Endothelial cell of umbilical vein (primary cell): ENCODE measurements around the gene FCAR. TPM values are rescaled to one million over a fixed set of nuclear protein-coding genes. Genes with fewer than 3 reads are reported as not detected.
"Not testable (repeated sequence)": the region's sequence is repeated elsewhere in the genome, so short reads cannot be mapped to it uniquely, and the experiment has no call there.

Experiments used
- BruUV-seq: library from RNA; stranded (reverse); fragments of 400-500 nt; replicated peaks from 2 replicates; lab custom pipeline; 2021; lab: Mats Ljungman, UMichigan
- CTCF ChIA-PET: fragments of 300-600, 350-600 bp; sonication (Branson Sonifier 250); formaldehyde crosslinking; loops from one replicate; lab custom pipeline; 2021; ENCODE audit warnings: antibody characterized with exemption, inconsistent platforms; lab: Charles Lee
- POLR2A ChIA-PET: fragments of 300-600, 350-600 bp; sonication (Branson Sonifier 250); formaldehyde crosslinking; loops from one replicate; lab custom pipeline; 2021; ENCODE audit warnings: antibody characterized with exemption, inconsistent platforms; lab: Charles Lee
- DNase-seq: peaks from one replicate; pipeline ENCODE4 v3.0.0-alpha.2; 2011; ENCODE audit warnings: low read depth, low spot score
- FAIRE-seq: peaks from 2 replicates; lab custom pipeline; 2011; peaks lifted over from hg19 to GRCh38; lab: Jason Lieb, UNC
- H2AFZ ChIP-seq: 2 replicates; pipeline ENCODE4 v1.6.0; 2012; ENCODE audit warnings: low read depth, low read length, control low read depth, inconsistent platforms
- H3K27ac ChIP-seq: 2 replicates; pipeline ENCODE4 v1.5.1; 2011; ENCODE audit warnings: low read depth, mild to moderate bottlenecking, control low read depth, low read length, moderate library complexity; ENCODE audit not compliant: insufficient read depth
- H3K27me3 ChIP-seq, 2 experiments: 2 replicates each; pipeline versions ENCODE4 v1.6.0 to v1.6.1; 2011; ENCODE audit warnings: low read length in 2 of 2, mixed read lengths in 1 of 2; ENCODE audit not compliant: control insufficient read depth in 2 of 2, insufficient read depth in 2 of 2
- H3K36me3 ChIP-seq, 2 experiments: 2 replicates in 1 of 2; 3 replicates in 1 of 2; pipeline ENCODE4 v1.5.1; 2011; ENCODE audit warnings: low read length in 2 of 2, mild to moderate bottlenecking in 1 of 2, moderate library complexity in 1 of 2; ENCODE audit not compliant: control insufficient read depth in 2 of 2, insufficient read depth in 2 of 2; ENCODE audit errors: extremely low read depth in 1 of 2
- H3K4me1 ChIP-seq: 3 replicates; pipeline ENCODE4 v1.5.1; 2011; ENCODE audit warnings: mild to moderate bottlenecking, low read length; ENCODE audit not compliant: control insufficient read depth, insufficient read depth; ENCODE audit errors: extremely low read depth
- H3K4me2 ChIP-seq: 2 replicates; pipeline ENCODE4 v1.6.1; 2011; ENCODE audit warnings: low read length, control low read depth, mixed read lengths; ENCODE audit not compliant: insufficient read depth
- H3K4me3 ChIP-seq, 3 experiments: fragments of 200-600 bp in 1 of 3; sonication (generic), shearing (Covaris generic) in 1 of 3; replicated peaks in 1 of 3; 2 replicates each; pipeline ENCODE4 v1.5.1; 2011 to 2016; ENCODE audit warnings: control low read depth in 3 of 3, low read length in 3 of 3, mild to moderate bottlenecking in 2 of 3, inconsistent platforms in 1 of 3, low read depth in 1 of 3, moderate library complexity in 1 of 3; ENCODE audit not compliant: insufficient read depth in 1 of 3
- H3K79me2 ChIP-seq: 2 replicates; pipeline ENCODE4 v1.6.0; 2012; ENCODE audit warnings: low read length, inconsistent platforms; ENCODE audit not compliant: control insufficient read depth, insufficient read depth
- H3K9ac ChIP-seq: replicated peaks from 2 replicates; pipeline ENCODE3; 2011; ENCODE audit warnings: low read length, control low read depth; ENCODE audit not compliant: insufficient read depth; ENCODE audit errors: extremely low read depth
- H3K9me1 ChIP-seq: replicated peaks from 3 replicates; pipeline ENCODE4 v1.6.0; 2011; ENCODE audit warnings: mild to moderate bottlenecking, low read length; ENCODE audit not compliant: control insufficient read depth, insufficient read depth; ENCODE audit errors: extremely low read depth
- H3K9me3 ChIP-seq: replicated peaks from 2 replicates; pipeline ENCODE4 v1.5.1; 2012; ENCODE audit warnings: low read length, inconsistent platforms; ENCODE audit not compliant: control insufficient read depth, insufficient read depth
- H4K20me1 ChIP-seq: replicated peaks from 2 replicates; pipeline ENCODE3; 2011; ENCODE audit warnings: mild to moderate bottlenecking, low read length; ENCODE audit not compliant: control insufficient read depth, insufficient read depth; ENCODE audit errors: extremely low read depth
- dilution Hi-C: fragments of 300-500 bp; cut with MboI; formaldehyde crosslinking; loops from one replicate; pipeline ENCODE4 v1.15.0; 2019; ENCODE audit warnings: low sequenced_read_pairs; ENCODE audit not compliant: extremely low pct_ligation_motif_present
- intact Hi-C: fragments of 100-400 bp; cut with micrococcal nuclease; formaldehyde crosslinking; loops from one replicate; pipeline ENCODE4 v1.10.0; 2022
- polyA plus RNA-seq, 4 experiments: library from polyadenylated mRNA; depleted of rRNA in 3 of 4; stranded (reverse) in 3 of 4; unstranded in 1 of 4; fragments of >200 nt; gene quantifications; 2 replicates each; pipeline versions ENCODE4 v1.2.1 to v1.2.3, GENCODE V29; 2011 to 2012; ENCODE audit warnings: missing spikeins in 1 of 4
- total RNA-seq: library from RNA; stranded (reverse); gene quantifications from 2 replicates; pipeline ENCODE4 v1.2.3, GENCODE V29; 2021

The FCAR gene
- total and polyA plus RNA-seq, 2 donors (not counting 3 experiments of a cell fraction or from before 2014, with no cell fraction given), result not detected

DNA sequence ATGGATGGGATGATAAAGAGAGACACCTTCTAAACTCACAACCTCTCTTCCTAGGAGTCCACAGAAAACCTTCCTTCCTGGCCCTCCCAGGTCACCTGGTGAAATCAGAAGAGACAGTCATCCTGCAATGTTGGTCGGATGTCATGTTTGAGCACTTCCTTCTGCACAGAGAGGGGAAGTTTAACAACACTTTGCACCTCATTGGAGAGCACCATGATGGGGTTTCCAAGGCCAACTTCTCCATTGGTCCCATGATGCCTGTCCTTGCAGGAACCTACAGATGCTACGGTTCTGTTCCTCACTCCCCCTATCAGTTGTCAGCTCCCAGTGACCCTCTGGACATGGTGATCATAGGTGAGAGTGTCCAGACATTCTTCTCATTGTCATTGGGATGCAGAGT, 36.5 kb upstream of the FCAR start:
- H2AFZ ChIP-seq, FAIRE-seq, H3K4me2 ChIP-seq, H3K4me1 ChIP-seq, dilution Hi-C loops, CTCF ChIA-PET, H3K4me3 ChIP-seq, H3K9me3 ChIP-seq, H3K27me3 ChIP-seq, intact Hi-C loops, H4K20me1 ChIP-seq, H3K9me1 ChIP-seq, H3K36me3 ChIP-seq, H3K9ac ChIP-seq, DNase-seq, BruUV-seq, H3K79me2 ChIP-seq, POLR2A ChIA-PET, H3K27ac ChIP-seq: not testable (repeated sequence)

GRCh38 chr19:54843171-54843570, 30.9 kb upstream of the FCAR start:
- CTCF ChIA-PET, H4K20me1 ChIP-seq, H3K9me3 ChIP-seq, H3K9ac ChIP-seq, FAIRE-seq, BruUV-seq, H3K4me3 ChIP-seq, H3K4me2 ChIP-seq, H3K27ac ChIP-seq, dilution Hi-C loops, DNase-seq, H3K9me1 ChIP-seq, H3K36me3 ChIP-seq, H3K4me1 ChIP-seq, H3K27me3 ChIP-seq, POLR2A ChIA-PET, H3K79me2 ChIP-seq, intact Hi-C loops, H2AFZ ChIP-seq: not testable (repeated sequence)

DNA sequence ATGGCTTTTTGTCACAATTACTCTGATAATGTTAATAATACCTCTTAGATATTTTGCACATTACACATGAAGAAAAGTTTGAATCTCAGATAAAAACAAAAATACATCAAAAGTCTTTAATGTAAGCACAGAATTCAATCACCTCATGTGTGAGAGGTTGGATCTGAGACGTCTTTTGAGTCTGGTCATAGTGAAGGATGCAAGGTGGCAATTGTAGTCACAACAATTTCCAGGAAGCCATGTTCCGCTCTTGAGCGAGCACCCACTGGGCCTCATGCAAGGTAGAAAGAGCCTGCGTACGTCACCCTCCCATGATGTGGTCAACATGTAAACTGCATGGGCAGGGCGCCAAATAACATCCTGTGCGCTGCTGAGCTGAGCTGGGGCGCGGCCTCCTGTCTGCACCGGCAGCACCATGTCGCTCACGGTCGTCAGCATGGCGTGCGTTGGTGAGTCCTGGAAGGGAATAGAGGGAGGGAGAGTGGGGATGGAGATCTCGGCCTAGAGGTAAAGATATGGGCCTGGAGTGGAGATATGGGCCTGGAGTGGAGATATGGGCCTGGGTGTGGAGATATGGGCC, 23.9 kb upstream of the FCAR start, which contains the start of gene KIR3DL2:
Gene KIR3DL2, plus strand, starts transcription at position 383 of the 580 bp plus-strand sequence. Its CDS starts 33 bp downstream, at position 416.
- H3K79me2 ChIP-seq, H4K20me1 ChIP-seq, intact Hi-C loops, H3K9ac ChIP-seq, dilution Hi-C loops, POLR2A ChIA-PET, H3K4me3 ChIP-seq, H2AFZ ChIP-seq, BruUV-seq, H3K9me3 ChIP-seq, FAIRE-seq, H3K27me3 ChIP-seq, H3K9me1 ChIP-seq, H3K36me3 ChIP-seq, DNase-seq, H3K4me2 ChIP-seq, H3K27ac ChIP-seq, H3K4me1 ChIP-seq, CTCF ChIA-PET: not testable (repeated sequence)
